ENCODE data around the gene DNAH17. TPM values are rescaled to one million over a fixed set of nuclear protein-coding genes. Genes with fewer than 3 reads are reported as not detected.
A peak's percentile ranks its signal among the peaks of the same experiment; 100 is the strongest.

Gene DNAH17
- total RNA-seq, 2 experiments from 2014 or later = 0.41 to 0.45 TPM

DNA sequence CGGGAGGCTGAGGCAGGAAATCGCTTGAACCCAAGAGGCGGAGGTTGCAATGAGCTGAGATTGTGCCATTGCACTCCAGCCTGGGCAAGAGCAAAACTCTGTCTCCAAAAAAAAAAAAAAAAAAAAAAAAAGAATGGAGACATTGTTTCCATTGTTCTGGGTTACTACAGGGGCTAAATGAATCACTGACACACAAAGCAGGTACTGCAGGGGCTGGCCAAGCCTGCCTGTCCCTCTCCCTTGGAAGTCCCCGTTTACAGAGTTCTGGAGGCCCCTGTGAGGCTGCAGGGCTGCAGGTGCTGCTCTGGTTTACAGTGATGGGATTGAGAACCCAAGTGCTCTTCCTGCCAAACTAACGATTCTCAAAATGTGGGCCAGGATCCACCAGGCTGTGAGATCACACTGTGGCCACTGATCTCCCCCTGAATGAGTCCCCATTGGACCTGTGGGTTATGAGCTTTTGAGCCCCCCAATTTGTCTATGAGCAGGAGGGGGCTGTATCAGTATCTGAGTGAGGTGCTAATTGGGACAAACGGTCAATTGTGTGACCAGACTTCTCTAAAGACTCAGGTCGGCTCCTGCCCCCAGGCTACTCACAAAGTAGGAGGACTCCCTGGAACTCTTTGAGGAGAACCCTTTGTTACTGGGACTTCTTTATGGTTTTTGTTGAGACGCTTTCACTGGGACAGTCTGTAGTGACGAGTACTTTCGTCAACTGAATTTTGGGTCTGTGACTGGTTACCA, 39.0 kb downstream of the DNAH17 start:
- Mint-ChIP-seq H3K36me3 (ENCODE audit: low read depth) (no peaks in the 10 kb centered on the region), H3K9me3 (no peaks in the 10 kb centered on the region), H3K27me3 (no peaks in the 10 kb centered on the region), H3K4me1 (ENCODE audit: low read depth) (peaks cover 17% of the 10 kb centered on the region), H3K27ac (no peak overlapping the region), H3K4me3 (no peak overlapping the region)
- intact Hi-C loops (cut with micrococcal nuclease) = no loop called here
- ChIA-PET POLR2A (no interaction called here), CTCF (no interaction called here)
- no peak for TF ChIP-seq CTCF (IDR thresholded peaks at IDR 0.05)
- DNase-seq = peak; percentile 45
- ATAC-seq = peak; percentile 88

GRCh38 chr17:78537217-78537860, 39.9 kb downstream of the DNAH17 start:
- intact Hi-C loops (cut with micrococcal nuclease) = no loop called here
- no peak overlapping the region for H3K4me3 Mint-ChIP-seq
- CTCF ChIA-PET = no interaction called here

DNA sequence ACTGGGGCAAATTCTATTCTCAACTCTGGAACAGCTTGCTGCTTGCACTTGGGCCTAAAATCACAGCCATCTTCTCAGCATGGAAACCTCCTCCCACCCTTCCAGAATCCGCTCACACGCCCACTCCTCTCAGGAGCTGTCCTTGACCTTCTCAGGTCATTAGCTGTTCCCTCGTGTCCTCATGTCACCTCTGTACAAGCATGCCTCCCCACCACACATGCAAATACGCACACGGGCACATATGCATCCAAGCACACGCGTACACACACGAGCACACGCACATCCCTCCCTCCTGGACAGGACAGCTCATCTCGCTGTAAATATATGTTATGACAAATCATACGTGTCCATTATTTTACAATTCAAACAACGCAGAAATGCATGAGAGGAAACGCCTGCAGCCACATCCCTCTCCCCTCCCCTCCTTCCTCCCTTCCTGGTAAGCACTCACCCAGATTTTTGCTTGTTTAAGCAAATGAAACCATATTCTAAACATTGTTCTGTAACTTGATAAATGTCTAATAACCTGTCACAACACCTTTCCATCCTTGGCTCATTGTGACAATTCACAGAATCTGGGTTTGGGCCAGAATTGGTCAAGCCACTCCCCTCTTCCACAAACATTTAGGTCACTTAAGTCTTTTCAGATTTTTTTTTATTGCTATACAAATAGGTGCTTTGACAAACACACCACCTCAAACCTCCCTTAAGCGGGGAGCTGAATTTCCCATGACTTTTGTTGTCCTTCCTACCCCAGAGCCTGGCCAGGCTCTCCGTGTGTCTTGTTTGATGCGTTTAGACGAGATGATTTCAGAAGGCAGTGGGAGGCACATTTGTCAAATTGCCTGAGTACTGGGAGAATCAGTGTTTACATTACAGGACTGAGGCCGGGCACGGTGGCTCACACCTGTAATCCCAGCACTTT, 41.7 kb downstream of the DNAH17 start:
- POLR2A ChIA-PET = interaction anchor here (0.9 kb wide), 1 partner anchor 50 kb away, joined by 3 read pairs; no protein-coding TSS in a partner anchor
- CTCF ChIA-PET = interaction anchor here (1.2 kb wide), 1 partner anchor 11 kb away, joined by 3 read pairs; no protein-coding TSS in a partner anchor

More at GRCh38 chr17:78537217-78537860, 39.9 kb downstream of the DNAH17 start:
- peaks cover 20% of the 10 kb centered on the region for H3K4me1 Mint-ChIP-seq (ENCODE audit: low read depth)
- H3K36me3 Mint-ChIP-seq (ENCODE audit: low read depth) = no peaks in the 10 kb centered on the region
- no peaks in the 10 kb centered on the region for H3K27me3 Mint-ChIP-seq
- TF ChIP-seq CTCF (IDR thresholded peaks at IDR 0.05) = no peak
- no peaks in the 10 kb centered on the region for H3K9me3 Mint-ChIP-seq
- POLR2A ChIA-PET = no interaction called here
- no peak for DNase-seq
- ATAC-seq = no peak
- H3K27ac Mint-ChIP-seq = no peak overlapping the region

GRCh38 chr17:78534492-78535272, 42.5 kb downstream of the DNAH17 start:
- Mint-ChIP-seq H3K27ac (no peak overlapping the region), H3K27me3 (no peaks in the 10 kb centered on the region), H3K4me1 (ENCODE audit: low read depth) (peaks cover 20% of the 10 kb centered on the region), H3K4me3 (no peak overlapping the region), H3K36me3 (ENCODE audit: low read depth) (no peaks in the 10 kb centered on the region), H3K9me3 (no peaks in the 10 kb centered on the region)
- DNase-seq (no peak), ATAC-seq (no peak)
- intact Hi-C loops (cut with micrococcal nuclease) = no loop called here
- ChIA-PET CTCF (interaction anchor here (0.8 to 1.2 kb wide), 3 partner anchors 12 to 173 kb away, joined by 3 read pairs; no protein-coding TSS in a partner anchor), POLR2A (interaction anchor here (0.9 kb wide), 1 partner anchor 51 kb away, joined by 3 read pairs; no protein-coding TSS in a partner anchor)
- no peak for TF ChIP-seq CTCF (IDR thresholded peaks at IDR 0.05)

More for the DNA sequence above, 41.7 kb downstream of the DNAH17 start:
- DNase-seq (peak; percentile 9), ATAC-seq (peak; percentile 43)
- H3K27ac Mint-ChIP-seq = peak overlapping the region; percentile 26
- no peaks in the 10 kb centered on the region for H3K9me3 Mint-ChIP-seq
- TF ChIP-seq CTCF (IDR thresholded peaks at IDR 0.05) = no peak
- no peaks in the 10 kb centered on the region for H3K27me3 Mint-ChIP-seq
- intact Hi-C loops (cut with micrococcal nuclease) = no loop called here
- H3K4me1 Mint-ChIP-seq (ENCODE audit: low read depth) = peaks cover 20% of the 10 kb centered on the region
- no peak overlapping the region for H3K4me3 Mint-ChIP-seq
- H3K36me3 Mint-ChIP-seq (ENCODE audit: low read depth) = no peaks in the 10 kb centered on the region
